Endothelial cell of umbilical vein (primary cell): ENCODE measurements around the gene DTX3L.

Experiments
- EZH2 ChIP-seq: IDR thresholded peaks from 2 replicates; pipeline ENCODE4 v1.6.1; 2012; ENCODE audit warnings: borderline replicate concordance, low read depth, mild to moderate bottlenecking, moderate library complexity, low read length, inconsistent platforms; ENCODE audit not compliant: severe bottlenecking
- FOS ChIP-seq: IDR thresholded peaks from 2 replicates; pipeline ENCODE4 v1.6.1; 2011; ENCODE audit warnings: mild to moderate bottlenecking, low read length, moderate library complexity, borderline replicate concordance; ENCODE audit not compliant: insufficient read depth
- JUN ChIP-seq: IDR thresholded peaks from 2 replicates; pipeline ENCODE4 v1.6.1; 2011; ENCODE audit warnings: borderline replicate concordance, low read depth; ENCODE audit not compliant: insufficient read length, insufficient read depth
- MYC ChIP-seq: IDR thresholded peaks from one replicate; pipeline ENCODE4 v1.6.1; 2011; ENCODE audit warnings: mild to moderate bottlenecking, low read depth, low read length
- POLR2A ChIP-seq: IDR thresholded peaks from 2 replicates; pipeline ENCODE4 v1.6.1; 2012; ENCODE audit warnings: low read depth, mild to moderate bottlenecking, control low read depth, low read length
- POLR2AphosphoS5 ChIP-seq: IDR thresholded peaks from 2 replicates; pipeline ENCODE4 v1.6.1; 2012; ENCODE audit warnings: low read depth, mild to moderate bottlenecking, control low read depth, low read length, moderate library complexity; ENCODE audit not compliant: insufficient read depth
- TF ChIP-seq, protein P1 (sequence below), 2 donors: IDR thresholded peaks; 1 replicate in 1 of 2; 2 replicates in 1 of 2; pipeline ENCODE4 v1.5.1; 2011; ENCODE audit warnings: low read length in 2 of 2, mild to moderate bottlenecking in 2 of 2, moderate library complexity in 2 of 2, control low read depth in 1 of 2, inconsistent platforms in 1 of 2, low read depth in 1 of 2; ENCODE audit not compliant: insufficient read depth in 1 of 2; ENCODE audit errors: extremely low read depth in 1 of 2

DNA sequence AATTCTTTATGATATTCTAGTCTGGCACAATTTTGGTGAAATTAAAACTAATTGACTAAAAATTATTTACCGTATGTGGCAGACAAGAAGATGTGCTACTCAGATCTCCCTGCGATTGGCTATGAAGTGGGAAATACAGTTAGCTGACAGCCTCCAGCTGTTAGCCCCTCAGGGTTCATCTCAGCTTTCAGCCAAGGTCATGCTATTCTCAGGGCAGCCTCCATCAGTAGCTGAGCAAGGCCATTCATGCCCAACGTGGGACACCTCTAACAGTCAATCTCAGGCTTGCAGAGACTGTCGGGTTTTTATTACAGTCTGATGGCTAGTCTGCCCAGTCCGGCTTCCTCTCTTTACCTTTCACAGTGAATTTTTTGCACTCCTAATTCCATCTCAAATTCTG, 6.8 kb upstream of the DTX3L start:
- TF ChIP-seq JUN (no peak), POLR2AphosphoS5 (no peak), POLR2A (no peak), FOS (no peak), MYC (no peak), EZH2 (no peak)
- TF ChIP-seq, protein P1, sequence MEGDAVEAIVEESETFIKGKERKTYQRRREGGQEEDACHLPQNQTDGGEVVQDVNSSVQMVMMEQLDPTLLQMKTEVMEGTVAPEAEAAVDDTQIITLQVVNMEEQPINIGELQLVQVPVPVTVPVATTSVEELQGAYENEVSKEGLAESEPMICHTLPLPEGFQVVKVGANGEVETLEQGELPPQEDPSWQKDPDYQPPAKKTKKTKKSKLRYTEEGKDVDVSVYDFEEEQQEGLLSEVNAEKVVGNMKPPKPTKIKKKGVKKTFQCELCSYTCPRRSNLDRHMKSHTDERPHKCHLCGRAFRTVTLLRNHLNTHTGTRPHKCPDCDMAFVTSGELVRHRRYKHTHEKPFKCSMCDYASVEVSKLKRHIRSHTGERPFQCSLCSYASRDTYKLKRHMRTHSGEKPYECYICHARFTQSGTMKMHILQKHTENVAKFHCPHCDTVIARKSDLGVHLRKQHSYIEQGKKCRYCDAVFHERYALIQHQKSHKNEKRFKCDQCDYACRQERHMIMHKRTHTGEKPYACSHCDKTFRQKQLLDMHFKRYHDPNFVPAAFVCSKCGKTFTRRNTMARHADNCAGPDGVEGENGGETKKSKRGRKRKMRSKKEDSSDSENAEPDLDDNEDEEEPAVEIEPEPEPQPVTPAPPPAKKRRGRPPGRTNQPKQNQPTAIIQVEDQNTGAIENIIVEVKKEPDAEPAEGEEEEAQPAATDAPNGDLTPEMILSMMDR (IDR thresholded peaks at IDR 0.05; ENCODE audit: extremely low read depth in 1 of 2, insufficient read depth in 1 of 2, low read depth in 1 of 2, low read length in 2 of 2) = no peak
